Epithelial cell of esophagus (primary cell): ENCODE results near the gene CDH4.

Experiments used
- DNase-seq: peaks from one replicate; pipeline ENCODE4 v3.0.0; 2010; ENCODE audit warnings: low read depth
- H3K4me3 ChIP-seq: 2 replicates; pipeline ENCODE4 v1.5.1; 2011; ENCODE audit warnings: mild to moderate bottlenecking, low read length, control low read depth
- TF ChIP-seq, protein P1 (sequence below): IDR thresholded peaks from 2 replicates; pipeline ENCODE4 v1.5.1; 2011; ENCODE audit warnings: low read depth, mild to moderate bottlenecking, low read length, control low read depth, inconsistent platforms; ENCODE audit not compliant: insufficient read depth; ENCODE audit errors: missing control alignments

Gene CDH4

DNA sequence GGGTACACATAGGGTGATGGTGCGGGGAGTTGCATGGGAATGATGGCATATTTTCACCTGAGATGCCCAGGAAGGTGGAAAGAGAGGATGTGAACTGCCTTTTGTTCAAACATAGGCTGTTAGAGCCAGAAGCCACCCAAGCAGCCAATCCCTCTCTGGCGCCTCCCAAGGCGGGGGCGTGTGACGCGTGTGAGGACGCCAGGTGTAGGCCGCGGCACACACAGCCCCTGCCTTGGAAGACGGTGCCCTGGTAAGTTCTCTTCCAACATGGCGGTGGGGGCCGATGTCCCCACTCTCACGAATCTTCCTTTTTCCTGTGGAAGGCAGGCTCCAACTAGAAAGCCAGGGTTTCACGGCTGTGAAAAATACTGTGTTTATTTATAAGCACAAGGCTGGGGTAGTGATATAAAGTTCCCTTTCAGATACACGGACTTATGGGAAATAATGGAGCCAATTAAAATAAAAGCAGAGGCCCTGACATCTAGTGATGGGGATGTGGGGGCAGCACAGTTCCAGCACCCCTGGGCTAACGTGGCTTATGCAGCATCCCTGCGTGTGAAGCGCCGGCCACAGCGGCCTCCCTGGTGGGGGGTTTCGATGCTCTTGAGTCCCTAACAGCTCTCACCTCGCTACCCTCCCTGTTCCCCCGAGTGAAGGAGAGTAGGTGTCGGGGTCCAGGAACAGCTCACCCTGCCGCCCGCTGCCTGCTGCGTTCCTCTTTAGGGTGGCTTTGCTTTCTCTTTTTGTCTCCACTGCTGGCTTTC, 28.3 kb downstream of the CDH4 start:
- DNase-seq: no peak
- TF ChIP-seq, protein P1, sequence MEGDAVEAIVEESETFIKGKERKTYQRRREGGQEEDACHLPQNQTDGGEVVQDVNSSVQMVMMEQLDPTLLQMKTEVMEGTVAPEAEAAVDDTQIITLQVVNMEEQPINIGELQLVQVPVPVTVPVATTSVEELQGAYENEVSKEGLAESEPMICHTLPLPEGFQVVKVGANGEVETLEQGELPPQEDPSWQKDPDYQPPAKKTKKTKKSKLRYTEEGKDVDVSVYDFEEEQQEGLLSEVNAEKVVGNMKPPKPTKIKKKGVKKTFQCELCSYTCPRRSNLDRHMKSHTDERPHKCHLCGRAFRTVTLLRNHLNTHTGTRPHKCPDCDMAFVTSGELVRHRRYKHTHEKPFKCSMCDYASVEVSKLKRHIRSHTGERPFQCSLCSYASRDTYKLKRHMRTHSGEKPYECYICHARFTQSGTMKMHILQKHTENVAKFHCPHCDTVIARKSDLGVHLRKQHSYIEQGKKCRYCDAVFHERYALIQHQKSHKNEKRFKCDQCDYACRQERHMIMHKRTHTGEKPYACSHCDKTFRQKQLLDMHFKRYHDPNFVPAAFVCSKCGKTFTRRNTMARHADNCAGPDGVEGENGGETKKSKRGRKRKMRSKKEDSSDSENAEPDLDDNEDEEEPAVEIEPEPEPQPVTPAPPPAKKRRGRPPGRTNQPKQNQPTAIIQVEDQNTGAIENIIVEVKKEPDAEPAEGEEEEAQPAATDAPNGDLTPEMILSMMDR: no peak
- H3K4me3 ChIP-seq: no peak overlapping the region

DNA sequence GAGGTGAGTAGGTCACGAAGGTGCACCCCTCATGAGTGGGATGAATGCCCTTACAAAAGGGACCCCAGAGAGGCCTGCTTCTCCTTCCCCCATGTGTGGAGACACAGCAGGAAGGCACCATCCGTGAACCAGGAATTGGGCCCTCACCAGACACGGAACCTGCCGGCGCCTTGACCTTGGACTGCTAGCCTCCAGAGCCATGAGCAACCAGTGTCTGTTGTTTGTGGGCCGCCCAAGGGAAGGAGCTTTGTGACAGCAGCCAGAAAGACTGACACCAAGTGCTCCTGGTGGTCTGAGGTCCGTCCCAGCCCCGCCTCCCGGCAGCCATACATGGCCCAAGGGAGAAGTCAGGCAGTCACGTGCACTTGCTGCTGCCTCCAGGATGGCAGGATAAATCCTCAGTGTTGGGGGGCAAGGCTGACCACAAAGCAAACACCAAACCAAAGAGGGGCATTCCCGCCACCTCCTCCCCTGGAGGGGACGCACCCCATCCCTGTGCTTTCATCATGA, 29.3 kb downstream of the CDH4 start:
- TF ChIP-seq, protein P1: no peak
- no peak for DNase-seq
- H3K4me3 ChIP-seq: no peak overlapping the region

DNA sequence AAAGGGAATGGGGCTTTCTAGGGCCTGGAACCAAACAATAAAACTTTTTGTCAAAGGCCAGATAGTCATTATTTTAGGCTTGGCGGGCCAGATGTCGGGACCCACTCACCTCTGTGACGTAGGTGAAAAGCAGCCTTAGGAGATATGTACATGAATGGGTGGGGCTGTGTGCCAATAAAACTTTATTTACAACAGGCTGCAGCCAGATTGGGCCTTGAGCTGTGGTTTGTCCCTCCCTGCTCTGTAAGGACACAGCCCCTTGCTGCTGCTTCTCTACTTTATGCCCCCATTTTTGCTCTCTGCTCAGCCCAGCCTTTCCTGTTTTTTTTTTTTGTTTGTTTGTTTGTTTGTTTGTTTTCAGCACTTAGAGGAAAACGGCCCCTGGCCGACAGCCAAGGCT, 32.7 kb downstream of the CDH4 start:
- no peak overlapping the region for H3K4me3 ChIP-seq
- TF ChIP-seq, protein P1: no peak
- no peak for DNase-seq

DNA sequence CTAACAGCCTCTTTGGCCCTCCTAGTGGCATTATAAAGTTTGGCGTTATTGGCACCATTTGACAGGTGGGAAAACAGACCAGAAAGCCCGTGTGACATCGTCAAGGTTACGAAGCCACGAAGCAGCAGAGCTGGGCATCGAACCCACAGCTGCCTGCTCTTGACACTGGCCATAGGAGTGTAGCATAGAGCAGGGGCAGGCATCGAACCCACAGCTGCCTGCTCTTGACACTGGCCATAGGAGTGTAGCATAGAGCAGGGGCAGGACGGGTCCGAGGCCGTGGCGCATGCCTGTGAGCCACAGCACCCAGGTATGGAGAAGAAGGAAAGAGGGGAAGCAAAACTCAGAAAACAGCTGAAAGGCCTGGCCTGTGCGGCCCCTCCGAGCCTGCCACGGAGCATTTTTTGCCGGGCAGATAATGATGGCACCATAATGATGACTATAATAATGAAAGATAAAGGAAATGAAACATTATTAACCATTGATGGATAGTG, 33.1 kb downstream of the CDH4 start:
- TF ChIP-seq, protein P1: no peak
- no peak for DNase-seq
- H3K4me3 ChIP-seq: no peak overlapping the region

DNA sequence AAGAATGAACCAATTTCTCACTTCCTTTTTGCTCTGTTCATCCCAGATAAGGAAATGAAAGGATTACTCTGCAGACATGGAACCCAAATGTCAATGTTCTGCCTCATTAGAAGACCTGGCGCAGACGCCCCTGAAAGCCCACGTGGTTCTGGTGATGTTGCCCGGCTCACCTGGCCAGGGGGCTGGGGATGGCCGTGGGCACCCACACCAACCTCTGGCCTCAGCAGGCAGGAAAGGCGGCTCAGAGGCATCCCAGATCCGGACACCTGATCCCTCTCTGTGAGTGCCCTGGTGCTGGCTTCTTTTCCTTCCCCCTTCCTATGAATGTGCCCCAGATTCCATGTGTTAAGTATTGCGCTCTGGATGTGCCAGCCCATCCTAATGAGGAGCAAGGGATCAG, 33.6 kb downstream of the CDH4 start:
- no peak for DNase-seq
- TF ChIP-seq, protein P1: no peak
- no peak overlapping the region for H3K4me3 ChIP-seq

DNA sequence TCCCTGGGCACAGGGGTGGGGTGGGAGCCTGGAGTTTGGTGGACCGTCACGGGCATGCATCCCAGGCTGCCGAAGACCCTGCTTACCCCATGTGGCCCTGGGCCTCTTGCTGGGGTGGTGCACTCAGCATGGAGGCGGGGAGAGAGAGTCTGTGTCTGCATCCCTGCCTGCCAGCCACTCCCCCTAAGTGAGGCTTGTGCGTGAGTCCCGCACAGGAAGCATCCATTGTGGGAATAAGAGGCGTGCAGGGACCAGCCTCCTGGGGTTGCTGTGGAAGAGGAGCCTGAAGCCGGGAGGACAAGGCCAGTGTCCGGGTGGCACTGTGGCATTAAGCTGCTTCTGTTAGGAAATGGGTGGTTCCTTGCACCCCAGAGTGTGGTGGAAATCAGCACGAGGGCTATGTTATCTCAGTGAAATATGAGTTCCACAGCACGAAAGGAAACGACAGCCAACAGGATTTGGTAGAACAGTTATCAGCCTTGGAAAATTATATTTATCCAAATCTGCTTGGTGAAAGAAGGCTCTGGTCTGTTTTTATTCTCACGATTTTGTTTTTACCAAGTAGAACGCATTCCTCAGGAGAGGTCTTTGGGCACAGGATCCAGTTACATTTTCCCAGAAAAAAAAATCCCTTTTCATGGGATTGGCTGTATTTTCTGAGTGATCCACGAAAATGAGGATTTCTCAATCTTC, 35.7 kb downstream of the CDH4 start:
- TF ChIP-seq, protein P1: no peak
- H3K4me3 ChIP-seq: no peak overlapping the region
- no peak for DNase-seq
